ENCODE data around the gene TGFB1. TPM values are rescaled to one million over a fixed set of nuclear protein-coding genes. Genes with fewer than 3 reads are reported as not detected.

The TGFB1 gene
- polyA plus RNA-seq (4.3 to 11.0 TPM (median 5.8 TPM) in 3 replicates), polyA minus RNA-seq (7.1 to 54.7 TPM (median 23.9 TPM) in 3 replicates)
- 11.2 TPM for polyA plus RNA-seq (2011; ENCODE audit: low read depth)
- polyA plus RNA-seq (2011; cell fraction: cytosol; rRNA removed): 5.6 and 13.6 TPM in 2 replicates
- polyA plus RNA-seq (2011; cell fraction: nucleus; rRNA removed): 20.7 and 23.7 TPM in 2 replicates
- 32.2 and 60.1 TPM in 2 replicates for polyA plus RNA-seq (2012; ENCODE audit: low replicate concordance)
- polyA minus RNA-seq (2011; cell fraction: cytosol; rRNA and poly(A)+ RNA removed): 38.9 TPM
- 17.8 and 22.6 TPM in 2 replicates for polyA minus RNA-seq (2011; cell fraction: nucleus; rRNA and poly(A)+ RNA removed)

GRCh38 chr19:41353466-41354342, at the start of gene TGFB1:
TSS of gene TGFB1 (minus strand) at chr19:41353922. CDS start at chr19:41353044, 878 bp downstream.
- peak within 1 kb of the TSS; percentile 68 to 87 (median 86) for H3K4me3 ChIP-seq (ENCODE audit: control insufficient read depth in 2 of 3, extremely low read depth in 1 of 3, insufficient read depth in 2 of 3, low read depth in 1 of 3, low read length in 3 of 3)
- H3K9me1 ChIP-seq (ENCODE audit: control insufficient read depth, extremely low read depth, insufficient read depth, low read length): peaks cover 5% of the 10 kb centered on the region
- peak within 1 kb of the TSS; percentile 69 for H3K27ac ChIP-seq (ENCODE audit: control insufficient read depth, insufficient read depth, low read length)
- peak within 1 kb of the TSS; percentile 46 for H2AFZ ChIP-seq (ENCODE audit: control insufficient read depth, low read length)
- H3K27me3 ChIP-seq (ENCODE audit: control insufficient read depth, extremely low read depth, insufficient read depth, low read length): no peaks in the 10 kb centered on the region
- H3K36me3 ChIP-seq (ENCODE audit: control insufficient read depth in 2 of 2, extremely low read depth in 1 of 2, insufficient read depth in 2 of 2, low read length in 2 of 2): peaks cover 2 to 6% of the 10 kb centered on the region in 2 experiments
- FAIRE-seq (no peak), DNase-seq (ENCODE audit: low read depth, low spot score) (peak; percentile 40)
- dilution Hi-C loops (cut with MboI; ENCODE audit: extremely low pct_ligation_motif_present, low sequenced_read_pairs): no loop called here
- no peak for TF ChIP-seq EZH2 (IDR thresholded peaks at IDR 0.05; ENCODE audit: low read length)
- TF ChIP-seq CTCF (optimal IDR thresholded peaks at IDR 0.05 in 1 of 3, IDR thresholded peaks at IDR 0.05 in 1 of 3, conservative IDR thresholded peaks at IDR 0.05 in 1 of 3; ENCODE audit: extremely low read depth in 1 of 3, insufficient read depth in 2 of 3, low read length in 3 of 3): peak; percentile 79 to 93 (median 90)
- H3K4me1 ChIP-seq (ENCODE audit: control insufficient read depth, extremely low read depth, insufficient read depth, low read length): peaks cover 7% of the 10 kb centered on the region
- no peaks in the 10 kb centered on the region for H3K9me3 ChIP-seq (ENCODE audit: control insufficient read depth, low read depth, low read length)
- H4K20me1 ChIP-seq (ENCODE audit: control insufficient read depth, extremely low read depth, insufficient read depth, low read length): peaks cover 3% of the 10 kb centered on the region
- H3K9ac ChIP-seq (ENCODE audit: control insufficient read depth, extremely low read depth, insufficient read depth, low read length): peak within 1 kb of the TSS; percentile 77
- peak within 1 kb of the TSS; percentile 99 for H3K4me2 ChIP-seq (ENCODE audit: control insufficient read depth, extremely low read depth, insufficient read depth, low read depth, low read length)
- H3K79me2 ChIP-seq (ENCODE audit: control insufficient read depth, insufficient read depth, low read length): peaks cover 37% of the 10 kb centered on the region

GRCh38 chr19:41402010-41402409, 48.3 kb upstream of the TGFB1 start:
- Histone ChIP-seq H3K9ac (ENCODE audit: control insufficient read depth, extremely low read depth, insufficient read depth, low read length) (no peak overlapping the region), H3K4me3 (ENCODE audit: control insufficient read depth in 2 of 3, extremely low read depth in 1 of 3, insufficient read depth in 2 of 3, low read depth in 1 of 3, low read length in 3 of 3) (no peak overlapping the region), H3K27me3 (ENCODE audit: control insufficient read depth, extremely low read depth, insufficient read depth, low read length) (no peaks in the 10 kb centered on the region), H3K79me2 (ENCODE audit: control insufficient read depth, insufficient read depth, low read length) (peaks cover 15% of the 10 kb centered on the region), H4K20me1 (ENCODE audit: control insufficient read depth, extremely low read depth, insufficient read depth, low read length) (no peaks in the 10 kb centered on the region), H3K4me2 (ENCODE audit: control insufficient read depth, extremely low read depth, insufficient read depth, low read depth, low read length) (no peak overlapping the region), H3K36me3 (ENCODE audit: control insufficient read depth in 2 of 2, extremely low read depth in 1 of 2, insufficient read depth in 2 of 2, low read length in 2 of 2) (peaks cover 0 to 3% of the 10 kb centered on the region in 2 experiments), H3K27ac (ENCODE audit: control insufficient read depth, insufficient read depth, low read length) (no peak overlapping the region), H3K9me3 (ENCODE audit: control insufficient read depth, low read depth, low read length) (no peaks in the 10 kb centered on the region), H2AFZ (ENCODE audit: control insufficient read depth, low read length) (no peak overlapping the region), H3K9me1 (ENCODE audit: control insufficient read depth, extremely low read depth, insufficient read depth, low read length) (no peaks in the 10 kb centered on the region), H3K4me1 (ENCODE audit: control insufficient read depth, extremely low read depth, insufficient read depth, low read length) (peaks cover 11% of the 10 kb centered on the region)
- TF ChIP-seq CTCF (optimal IDR thresholded peaks at IDR 0.05 in 1 of 3, IDR thresholded peaks at IDR 0.05 in 1 of 3, conservative IDR thresholded peaks at IDR 0.05 in 1 of 3; ENCODE audit: extremely low read depth in 1 of 3, insufficient read depth in 2 of 3, low read length in 3 of 3) (no peak), EZH2 (IDR thresholded peaks at IDR 0.05; ENCODE audit: low read length) (no peak)
- dilution Hi-C loops (cut with MboI; ENCODE audit: extremely low pct_ligation_motif_present, low sequenced_read_pairs): no loop called here
- FAIRE-seq: no peak
- DNase-seq (ENCODE audit: low read depth, low spot score): no peak
